B cell (primary cell): ENCODE data around the gene NEK5. TPM values are rescaled to one million over a fixed set of nuclear protein-coding genes. Genes with fewer than 3 reads are reported as not detected.

Experiments
- ATAC-seq: fragments of 200-7000 bp; cut with Tn5 transposase; one replicate; pipeline ENCODE4 v1.10.0; 2021; ENCODE audit warnings: low read depth, mild to moderate bottlenecking, moderate number of reproducible peaks, moderate library complexity
- CTCF ChIA-PET: fragments of 350-600 bp; sonication (Branson Sonifier 250); formaldehyde crosslinking; loops from one replicate; lab custom pipeline; 2021; ENCODE audit warnings: antibody characterized with exemption, inconsistent platforms; lab: Charles Lee
- POLR2A ChIA-PET: fragments of 350-600 bp; sonication (Branson Sonifier 250); formaldehyde crosslinking; loops from one replicate; lab custom pipeline; 2021; ENCODE audit warnings: antibody characterized with exemption; lab: Charles Lee
- DNase-seq: peaks from one replicate; pipeline ENCODE4 v3.0.0; 2013
- H2AFZ ChIP-seq: 2 replicates; pipeline ENCODE4 v1.6.1; 2012; ENCODE audit warnings: mild to moderate bottlenecking, low read depth, low read length; ENCODE audit not compliant: insufficient read depth, poor library complexity, severe bottlenecking
- H3K27ac ChIP-seq, 2 donors: 1 replicate in 1 of 2; 2 replicates in 1 of 2; pipeline ENCODE4 v1.5.1; 2012 to 2013; ENCODE audit warnings: low read length in 2 of 2, mild to moderate bottlenecking in 2 of 2, moderate library complexity in 1 of 2
- H3K27me3 ChIP-seq, 4 experiments: fragments of 200-600 bp in 1 of 4; sonication (generic) in 1 of 4; replicated peaks in 1 of 4; 1 replicate in 2 of 4; 2 replicates in 2 of 4; pipeline versions ENCODE4 v1.6.1 to v1.7.0; 2013 to 2016; ENCODE audit warnings: low read length in 3 of 4, mild to moderate bottlenecking in 2 of 4, mixed read lengths in 1 of 4, moderate library complexity in 1 of 4; ENCODE audit not compliant: insufficient read depth in 4 of 4, control insufficient read depth in 3 of 4; ENCODE audit errors: control extremely low read depth in 1 of 4
- H3K36me3 ChIP-seq, 2 experiments: replicated peaks in 1 of 2; 1 replicate in 1 of 2; 2 replicates in 1 of 2; pipeline versions ENCODE4 v1.6.1 to v1.7.1; 2013; ENCODE audit warnings: low read length in 1 of 2; ENCODE audit not compliant: insufficient read depth in 2 of 2, control insufficient read depth in 1 of 2; ENCODE audit errors: control extremely low read depth in 1 of 2, extremely low read depth in 1 of 2
- H3K4me1 ChIP-seq, 2 donors: fragments of 200-600 bp in 1 of 2; sonication (generic) in 1 of 2; 1 replicate in 1 of 2; 2 replicates in 1 of 2; pipeline versions ENCODE4 v1.5.1 to v1.6.1; 2013 to 2017; ENCODE audit warnings: low read length in 2 of 2; ENCODE audit not compliant: control insufficient read depth in 2 of 2, insufficient read depth in 2 of 2
- H3K4me2 ChIP-seq: replicated peaks from 2 replicates; pipeline ENCODE3; 2012; ENCODE audit warnings: mild to moderate bottlenecking, low read depth, low read length; ENCODE audit not compliant: poor library complexity, severe bottlenecking
- H3K4me3 ChIP-seq, 5 experiments: fragments of 200-600 bp in 1 of 5; sonication (generic) in 1 of 5; 1 replicate in 3 of 5; 2 replicates in 2 of 5; pipeline versions ENCODE4 v1.5.1 to v1.7.0; 2011 to 2016; ENCODE audit warnings: low read length in 4 of 5, mild to moderate bottlenecking in 4 of 5, low read depth in 2 of 5, control low read depth in 1 of 5, moderate library complexity in 1 of 5; ENCODE audit not compliant: insufficient read depth in 1 of 5; ENCODE audit errors: control extremely low read depth in 1 of 5, extremely low read depth in 1 of 5
- H3K79me2 ChIP-seq: fragments of 200-600 bp; sonication (generic); one replicate; pipeline ENCODE4 v1.6.0; 2016; ENCODE audit warnings: low read length; ENCODE audit not compliant: control insufficient read depth, insufficient read depth
- H3K9ac ChIP-seq: fragments of 200-600 bp; sonication (generic); 2 replicates; pipeline ENCODE4 v1.6.1; 2017; ENCODE audit warnings: mild to moderate bottlenecking, low read length, moderate library complexity
- H3K9me3 ChIP-seq, 3 donors: one replicate each; pipeline versions ENCODE4 v1.6.1 to v1.7.1; 2013; ENCODE audit warnings: low read length in 2 of 3; ENCODE audit not compliant: control insufficient read depth in 2 of 3, insufficient read depth in 1 of 3; ENCODE audit errors: control extremely low read depth in 1 of 3
- H4K20me1 ChIP-seq: 2 replicates; pipeline ENCODE4 v1.6.0; 2012; ENCODE audit warnings: mild to moderate bottlenecking, low read length; ENCODE audit not compliant: insufficient read depth, control insufficient read depth, poor library complexity, severe bottlenecking
- H3K27ac Mint-ChIP-seq: one replicate; pipeline ENCODE4 v1.8.0; 2021; ENCODE audit warnings: mixed read lengths
- H3K27me3 Mint-ChIP-seq: one replicate; pipeline ENCODE4 v1.8.0; 2021; ENCODE audit warnings: mixed read lengths
- H3K4me1 Mint-ChIP-seq: one replicate; pipeline ENCODE4 v1.8.0; 2021; ENCODE audit warnings: mixed read lengths
- H3K4me3 Mint-ChIP-seq: one replicate; pipeline ENCODE4 v1.8.0; 2021; ENCODE audit warnings: mixed read lengths
- H3K9me3 Mint-ChIP-seq: one replicate; pipeline ENCODE4 v1.8.0; 2022; ENCODE audit warnings: mixed read lengths; ENCODE audit not compliant: insufficient read depth
- CTCF ChIP-seq: fragments of 200-600 bp; IDR thresholded peaks from one replicate; pipeline ENCODE4 v1.8.0; 2022; ENCODE audit warnings: antibody characterized with exemption, mild to moderate bottlenecking
- EZH2 ChIP-seq: IDR thresholded peaks from 2 replicates; pipeline ENCODE4 v1.6.1; 2012; ENCODE audit warnings: borderline replicate concordance, low read depth, mild to moderate bottlenecking, moderate library complexity, low read length; ENCODE audit not compliant: insufficient read depth, poor library complexity, severe bottlenecking
- WGBS: methylation state at CpG from one replicate; pipeline ENCODE4 v1.1.5; 2013; ENCODE audit warnings: missing lambda C conversion rate; ENCODE audit not compliant: insufficient coverage; 5-methylcytosine and 5-hydroxymethylcytosine counted together
- intact Hi-C: fragments of 100-400 bp; cut with micrococcal nuclease; formaldehyde crosslinking; loops from one replicate; pipeline ENCODE4 v1.10.0; 2022
- polyA plus RNA-seq: library from polyadenylated mRNA; depleted of rRNA; stranded (reverse); fragments of >200 nt; gene quantifications from 2 replicates; pipeline ENCODE4 v1.2.3, GENCODE V29; 2012
- total RNA-seq, 2 donors: library from RNA; stranded (reverse); fragments of 120-200 nt in 1 of 2; gene quantifications; 1 replicate in 1 of 2; 2 replicates in 1 of 2; pipeline versions ENCODE4 v1.2.3 to v1.2.4, GENCODE V29; 2013 to 2022

Gene NEK5
- total and polyA plus RNA-seq, 2 donors (not counting 1 experiment from before 2014, with no cell fraction given), result not detected

GRCh38 chr13:52169839-52170238, 41.0 kb upstream of the NEK5 start:
- Histone ChIP-seq H3K79me2 (no peaks in the 10 kb centered on the region), H3K27me3 (no peaks in the 10 kb centered on the region), H2AFZ (no peak overlapping the region), H3K36me3 (peaks cover 5 to 43% of the 10 kb centered on the region in 2 experiments), H4K20me1 (no peaks in the 10 kb centered on the region), H3K27ac (no peak overlapping the region), H3K4me2 (no peak overlapping the region), H3K4me1 (no peaks in the 10 kb centered on the region), H3K9me3 (no peaks in the 10 kb centered on the region), H3K9ac (no peak overlapping the region), H3K4me3 (no peak overlapping the region)
- Mint-ChIP-seq H3K27ac (no peak overlapping the region), H3K4me1 (peaks cover 9% of the 10 kb centered on the region), H3K9me3 (no peaks in the 10 kb centered on the region), H3K27me3 (no peaks in the 10 kb centered on the region), H3K4me3 (no peak overlapping the region)
- ATAC-seq (no peak), DNase-seq (no peak)
- ChIA-PET CTCF (no interaction called here), POLR2A (no interaction called here)
- no peak for TF ChIP-seq CTCF
- no peak for TF ChIP-seq EZH2
- 100% methylated on average over 1 of the region's 5 CpGs for WGBS
- intact Hi-C loops, result no loop called here

- Histone ChIP-seq H3K4me3 (no peak overlapping the region), H3K9ac (no peak overlapping the region), H3K27ac (no peak overlapping the region), H4K20me1 (no peaks in the 10 kb centered on the region), H3K36me3 (peaks cover 2 to 13% of the 10 kb centered on the region in 2 experiments), H3K9me3 (no peaks in the 10 kb centered on the region), H3K4me2 (no peak overlapping the region), H3K27me3 (no peaks in the 10 kb centered on the region), H3K79me2 (no peaks in the 10 kb centered on the region), H3K4me1 (no peaks in the 10 kb centered on the region), H2AFZ (no peak overlapping the region)
- 63% methylated on average over 1 of the region's 2 CpGs for WGBS
- ATAC-seq (no peak), DNase-seq (no peak)
- POLR2A ChIA-PET, result no interaction called here
- no peaks in the 10 kb centered on the region for H3K4me1 Mint-ChIP-seq
- intact Hi-C loops, result no loop called here
- TF ChIP-seq EZH2 (no peak), CTCF (no peak)
- H3K27me3 Mint-ChIP-seq, result no peaks in the 10 kb centered on the region
- H3K27ac Mint-ChIP-seq, result no peak overlapping the region
- no peaks in the 10 kb centered on the region for H3K9me3 Mint-ChIP-seq
- CTCF ChIA-PET, result interaction anchor here (1.0 kb wide), 1 partner anchor 165 kb away, joined by 4 read pairs; no protein-coding TSS in a partner anchor
- no peak overlapping the region for H3K4me3 Mint-ChIP-seq
These were observed 36.5 kb upstream of the NEK5 start for GRCh38 chr13:52165411-52165810.
